CD4-positive, alpha-beta T cell treated with Interleukin-6 at 100 ng/mL for 8 hours (primary cell): Measurements from ENCODE around the gene PPIF.
A peak's percentile ranks its signal among the peaks of the same experiment; 100 is the strongest.

Source experiments
- DNase-seq: peaks from one replicate; pipeline ENCODE4 v3.0.0-alpha.2; 2020; ENCODE audit warnings: mixed read lengths, low spot score

Gene PPIF

DNA sequence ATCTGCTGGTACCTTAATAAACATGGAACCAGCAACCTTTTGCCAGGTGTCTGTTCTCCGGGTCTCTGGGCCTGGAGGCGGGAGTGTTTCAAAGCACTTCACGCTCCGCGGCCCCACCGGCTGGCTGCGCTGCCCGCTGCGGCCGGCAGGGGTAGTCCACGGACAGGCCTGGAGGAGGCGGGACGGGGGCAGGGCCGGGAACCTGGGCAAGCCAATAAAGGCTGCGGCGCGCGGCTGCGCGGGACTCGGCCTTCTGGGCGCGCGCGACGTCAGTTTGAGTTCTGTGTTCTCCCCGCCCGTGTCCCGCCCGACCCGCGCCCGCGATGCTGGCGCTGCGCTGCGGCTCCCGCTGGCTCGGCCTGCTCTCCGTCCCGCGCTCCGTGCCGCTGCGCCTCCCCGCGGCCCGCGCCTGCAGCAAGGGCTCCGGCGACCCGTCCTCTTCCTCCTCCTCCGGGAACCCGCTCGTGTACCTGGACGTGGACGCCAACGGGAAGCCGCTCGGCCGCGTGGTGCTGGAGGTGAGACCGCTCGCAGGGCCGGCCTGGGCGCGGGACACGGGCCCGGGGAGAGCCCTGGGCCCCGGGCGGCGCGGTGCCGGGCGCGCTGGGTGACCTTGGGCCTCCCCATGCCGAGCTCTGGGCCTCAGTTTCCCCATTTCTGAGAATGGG is at the start of gene PPIF:
PPIF (plus strand) TSS at position 244 of the 668 bp plus-strand sequence; CDS start at position 324, 80 bp downstream.
- DNase-seq: peak; percentile 92

DNA sequence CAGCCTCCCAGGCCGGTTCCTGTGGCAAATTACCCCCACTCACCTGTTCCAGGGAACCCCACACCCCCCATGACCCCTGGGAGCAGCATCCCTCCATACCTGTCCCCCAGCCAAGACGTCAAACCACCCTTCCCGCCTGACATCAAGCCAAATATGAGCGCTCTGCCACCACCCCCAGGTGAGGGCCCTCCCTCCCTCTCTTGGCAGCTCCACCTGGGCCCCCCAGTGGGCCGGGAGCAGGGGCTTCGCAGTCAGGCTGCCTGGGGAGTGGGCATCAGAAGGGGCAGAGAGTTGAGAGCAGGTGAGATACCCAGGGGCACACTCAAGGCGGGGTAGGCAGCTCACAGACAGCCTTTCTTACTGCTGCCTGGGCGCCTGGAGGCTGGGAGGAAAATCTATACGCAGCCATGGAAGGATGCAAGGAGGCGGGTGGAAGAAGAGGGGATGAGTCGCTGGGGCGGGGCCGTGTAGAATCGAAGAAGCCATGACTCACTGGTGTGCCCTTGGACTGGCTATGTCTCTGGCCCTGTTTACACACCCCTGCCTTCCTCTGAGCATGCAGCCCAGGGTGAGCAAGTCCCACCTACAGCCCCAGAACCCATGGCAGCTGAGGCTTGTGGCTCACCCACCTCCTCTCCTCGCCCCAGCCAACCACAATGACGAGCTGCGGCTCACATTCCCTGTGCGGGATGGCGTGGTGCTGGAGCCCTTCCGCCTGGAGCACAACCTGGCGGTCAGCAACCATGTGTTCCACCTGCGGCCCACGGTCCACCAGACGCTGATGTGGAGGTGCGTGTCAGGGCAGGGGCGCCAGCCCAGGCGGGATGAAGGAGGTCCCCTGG is 48.6 kb upstream of the PPIF start:
- DNase-seq: peak; percentile 24

DNA sequence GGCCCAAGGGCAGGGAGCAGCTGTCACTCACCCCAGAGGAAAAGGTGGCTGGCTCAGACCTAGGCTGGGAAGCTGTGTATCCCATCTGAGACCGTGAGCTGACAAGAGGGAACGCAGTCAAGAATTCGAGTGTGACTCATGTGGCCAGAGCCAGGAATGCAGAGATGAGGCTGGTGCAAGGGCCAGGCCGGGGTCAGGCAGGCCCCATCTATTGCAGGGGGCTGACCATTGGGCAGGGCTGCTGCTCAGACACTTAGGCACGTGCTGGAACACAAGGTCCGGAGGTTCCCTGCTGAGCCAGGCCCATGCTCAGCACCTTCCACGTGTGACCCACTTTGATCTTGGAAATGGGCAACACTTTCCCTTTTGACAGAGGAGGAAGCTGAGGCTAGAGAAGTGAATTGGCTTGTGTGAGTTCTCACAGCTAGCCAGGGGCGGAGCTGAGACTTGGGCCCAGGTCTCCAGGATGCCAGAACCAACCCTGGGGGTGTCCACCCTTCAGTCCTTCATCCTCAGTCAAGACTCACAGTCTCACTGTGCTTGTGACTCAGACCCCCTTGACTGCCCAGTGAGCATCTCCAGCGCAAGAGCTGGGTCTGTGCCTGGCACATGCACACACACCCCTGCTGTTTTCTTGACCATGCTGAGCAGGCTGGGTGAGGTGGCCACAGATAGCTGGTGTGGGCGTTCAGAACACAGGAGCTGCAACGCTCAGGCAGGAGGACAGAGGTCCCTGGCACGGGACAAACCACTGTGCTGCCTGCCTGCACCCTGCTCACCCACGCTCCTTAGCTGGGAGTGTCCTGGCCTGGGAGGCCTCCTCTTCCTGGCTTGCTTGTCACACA is 47.6 kb upstream of the PPIF start:
- DNase-seq: no peak

DNA sequence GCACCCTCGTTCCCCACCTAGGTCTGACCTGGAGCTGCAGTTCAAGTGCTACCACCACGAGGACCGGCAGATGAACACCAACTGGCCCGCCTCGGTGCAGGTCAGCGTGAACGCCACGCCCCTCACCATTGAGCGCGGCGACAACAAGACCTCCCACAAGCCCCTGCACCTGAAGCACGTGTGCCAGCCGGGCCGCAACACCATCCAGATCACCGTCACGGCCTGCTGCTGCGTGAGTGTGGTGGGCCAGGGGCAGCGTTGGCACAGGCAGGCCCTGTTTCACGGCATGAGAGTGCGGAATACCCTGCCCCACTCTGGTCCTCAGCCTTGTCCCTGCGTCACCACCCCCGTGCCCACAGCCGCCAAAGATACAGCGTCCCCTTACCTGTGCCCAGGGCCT is 46.6 kb upstream of the PPIF start:
- DNase-seq: no peak

DNA sequence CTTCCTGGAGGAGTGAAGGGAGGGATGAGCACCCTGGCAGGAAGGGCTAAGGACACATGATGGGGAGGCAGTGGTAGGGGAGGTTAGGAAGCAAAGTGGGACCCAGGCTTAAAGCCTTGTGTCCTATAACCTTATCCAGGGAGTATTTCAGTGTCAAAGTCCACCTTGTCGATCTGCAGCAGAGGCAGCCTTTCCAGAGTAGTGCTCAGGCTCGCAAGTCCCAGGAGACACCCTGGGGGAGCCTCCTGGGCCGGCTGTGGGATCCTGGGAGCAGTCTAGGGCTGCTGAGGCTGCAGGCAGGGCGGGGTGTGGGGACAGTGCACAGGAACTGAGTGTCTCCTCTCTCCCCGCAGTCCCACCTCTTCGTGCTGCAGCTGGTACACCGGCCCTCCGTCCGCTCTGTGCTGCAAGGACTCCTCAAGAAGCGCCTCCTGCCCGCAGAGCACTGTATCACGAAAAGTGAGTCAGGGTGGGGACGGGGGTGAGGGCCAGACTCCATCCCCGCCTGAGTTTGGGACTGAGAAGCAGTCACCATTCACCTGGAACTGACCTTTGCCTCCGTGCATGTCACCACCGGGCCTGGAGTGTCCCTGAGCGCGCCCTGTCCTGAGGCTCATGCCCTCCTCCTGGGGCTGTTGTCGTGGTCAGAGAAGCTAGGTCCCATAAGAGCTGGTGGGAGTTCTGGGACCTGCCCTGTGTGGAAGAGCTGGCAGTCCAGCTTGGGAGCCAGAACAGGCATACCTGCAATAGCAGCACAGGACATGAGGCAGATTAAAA is 45.3 kb upstream of the PPIF start:
- DNase-seq: no peak

DNA sequence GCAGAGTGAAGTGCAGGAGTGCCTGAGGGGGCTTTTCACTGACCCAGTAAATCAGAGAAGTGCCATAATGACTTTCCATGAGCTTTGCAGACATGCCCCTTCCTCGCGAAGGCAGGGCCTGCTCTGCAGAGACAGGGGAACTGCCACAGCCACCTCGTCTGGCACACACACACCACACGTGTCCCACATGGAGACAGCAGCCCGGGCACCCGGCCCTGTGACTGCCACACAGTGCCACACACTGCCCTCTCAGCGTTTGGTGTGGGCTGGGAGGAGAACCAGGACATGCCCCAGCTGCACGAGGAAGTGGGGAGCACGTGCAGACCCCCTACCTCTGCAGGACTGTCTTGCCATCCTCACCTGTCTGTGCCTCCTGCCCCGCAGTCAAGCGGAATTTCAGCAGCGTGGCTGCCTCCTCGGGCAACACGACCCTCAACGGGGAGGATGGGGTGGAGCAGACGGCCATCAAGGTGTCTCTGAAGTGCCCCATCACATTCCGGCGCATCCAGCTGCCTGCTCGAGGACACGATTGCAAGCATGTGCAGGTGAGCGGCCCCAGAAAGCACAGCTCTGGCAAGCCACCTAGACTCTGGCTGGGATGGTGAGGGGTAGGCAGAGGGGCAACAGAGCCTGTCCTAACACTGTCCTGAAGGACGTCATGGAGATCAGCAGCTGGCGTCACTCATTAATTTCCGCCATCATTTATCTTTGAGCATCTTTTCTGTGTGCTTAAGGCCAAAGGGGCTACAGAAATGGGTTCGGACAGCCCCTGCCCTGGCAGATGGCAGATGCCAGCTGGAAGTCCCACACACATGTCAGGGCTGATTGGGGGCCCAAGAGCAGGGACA is 43.4 kb upstream of the PPIF start:
- no peak for DNase-seq

DNA sequence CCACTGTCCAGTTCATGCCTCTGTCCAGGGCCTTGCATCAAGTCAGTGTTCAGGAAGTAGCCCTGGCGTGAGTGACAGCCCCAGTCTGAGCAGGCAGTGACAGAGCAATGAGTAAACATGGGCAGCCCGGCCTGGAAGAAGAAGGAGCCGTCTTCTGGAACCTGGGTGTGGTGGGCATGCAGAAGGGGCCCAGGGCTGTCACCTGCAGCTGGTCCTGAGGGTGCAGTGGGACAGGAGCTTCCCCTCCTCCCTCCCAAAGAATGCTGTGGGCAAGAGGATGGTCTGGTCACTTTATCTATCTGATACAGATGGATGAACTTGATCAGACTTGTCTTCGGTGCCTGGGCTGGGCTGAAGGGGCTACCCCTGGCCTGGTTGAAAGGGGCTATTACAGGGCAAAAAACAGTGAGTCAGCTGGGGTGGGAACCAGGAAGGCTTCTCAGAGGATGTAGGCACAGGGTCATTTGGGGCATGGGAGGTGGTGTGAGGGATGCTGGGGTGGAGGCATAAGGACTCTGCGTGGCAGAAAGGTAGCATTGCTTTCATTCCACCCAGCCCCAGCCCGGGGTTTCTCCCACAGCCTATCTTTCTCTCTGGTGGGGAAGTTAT is 42.7 kb upstream of the PPIF start:
- DNase-seq: no peak

DNA sequence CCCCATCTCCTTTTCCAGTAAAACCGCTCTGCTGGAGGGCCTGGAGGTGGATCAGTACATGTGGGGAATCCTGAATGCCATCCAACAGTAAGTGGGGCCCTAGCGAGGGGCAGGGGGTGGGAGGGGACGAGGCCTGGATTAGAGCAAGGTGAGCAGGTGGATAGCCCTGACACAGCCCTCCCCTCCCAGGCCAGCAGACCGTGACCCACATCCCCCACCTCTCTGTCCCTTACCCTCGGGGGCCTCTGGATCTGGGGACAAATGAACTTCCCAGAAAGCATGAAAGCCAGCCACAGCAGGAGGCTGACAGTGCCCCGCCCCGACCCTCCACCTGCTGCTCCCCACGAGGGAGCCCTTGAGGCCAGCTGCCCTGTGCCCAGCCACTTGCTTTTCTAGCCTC is 41.8 kb upstream of the PPIF start:
- DNase-seq: no peak

DNA sequence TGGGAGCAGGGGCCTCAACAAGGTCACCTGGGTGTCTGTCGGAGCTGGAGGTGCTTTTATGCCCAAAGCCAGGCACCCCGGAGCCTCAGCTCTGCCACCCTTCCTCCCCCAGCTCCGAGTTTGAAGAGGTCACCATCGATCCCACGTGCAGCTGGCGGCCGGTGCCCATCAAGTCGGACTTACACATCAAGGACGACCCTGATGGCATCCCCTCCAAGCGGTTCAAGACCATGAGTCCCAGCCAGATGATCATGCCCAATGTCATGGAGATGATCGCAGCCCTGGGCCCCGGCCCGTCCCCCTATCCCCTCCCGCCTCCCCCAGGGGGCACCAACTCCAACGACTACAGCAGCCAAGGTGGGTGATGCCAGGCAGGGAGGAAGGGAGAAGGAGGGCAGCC is 41.3 kb upstream of the PPIF start:
- no peak for DNase-seq

DNA sequence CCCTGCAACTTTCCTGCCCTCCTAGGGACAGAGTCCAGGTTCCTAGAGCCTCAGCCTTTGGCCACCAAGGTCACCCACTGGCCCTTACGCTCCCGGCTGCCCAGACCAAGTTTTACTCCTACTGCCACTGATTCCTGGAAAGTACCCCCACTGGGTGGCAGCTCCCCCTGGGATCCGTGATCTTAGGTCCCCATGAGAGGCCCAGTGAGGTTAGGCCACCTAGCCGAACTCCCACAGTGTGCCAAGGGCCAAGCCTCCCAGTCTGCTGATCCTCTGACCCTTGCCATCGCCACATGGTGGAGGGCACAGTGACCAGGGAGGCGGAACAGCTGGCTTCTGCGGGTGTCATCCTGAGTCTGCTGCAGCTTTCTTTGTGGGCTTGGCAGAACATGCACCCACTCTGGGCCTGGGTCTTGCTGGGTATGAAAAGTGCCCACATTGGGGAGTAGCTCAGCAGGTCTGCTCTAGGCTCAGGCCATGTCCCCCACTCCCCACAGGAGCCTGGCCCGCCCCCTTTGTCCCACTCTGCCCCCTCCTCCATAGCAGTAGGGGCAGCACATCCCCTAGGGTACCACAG is 40.5 kb upstream of the PPIF start:
- DNase-seq: no peak

DNA sequence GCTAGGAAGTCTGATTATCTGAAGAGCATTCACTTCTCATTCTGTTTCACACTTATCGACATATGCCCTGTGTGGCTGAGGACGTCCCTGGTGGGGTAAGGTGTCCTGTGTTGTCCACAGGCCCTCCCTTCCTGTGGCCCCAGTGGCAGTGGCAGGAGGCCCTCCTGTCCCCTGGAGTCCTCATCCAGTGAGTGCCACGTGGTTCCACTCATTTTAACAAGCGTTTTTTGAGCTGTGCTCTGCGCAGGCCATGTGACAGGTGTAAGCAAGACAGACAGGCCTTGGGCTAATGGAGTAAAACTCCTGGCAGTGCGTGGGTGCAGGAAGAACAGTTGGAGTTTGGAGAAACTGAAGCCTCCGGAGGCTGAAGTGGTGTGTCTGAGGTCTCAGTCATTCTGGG is 39.3 kb upstream of the PPIF start:
- DNase-seq: no peak

DNA sequence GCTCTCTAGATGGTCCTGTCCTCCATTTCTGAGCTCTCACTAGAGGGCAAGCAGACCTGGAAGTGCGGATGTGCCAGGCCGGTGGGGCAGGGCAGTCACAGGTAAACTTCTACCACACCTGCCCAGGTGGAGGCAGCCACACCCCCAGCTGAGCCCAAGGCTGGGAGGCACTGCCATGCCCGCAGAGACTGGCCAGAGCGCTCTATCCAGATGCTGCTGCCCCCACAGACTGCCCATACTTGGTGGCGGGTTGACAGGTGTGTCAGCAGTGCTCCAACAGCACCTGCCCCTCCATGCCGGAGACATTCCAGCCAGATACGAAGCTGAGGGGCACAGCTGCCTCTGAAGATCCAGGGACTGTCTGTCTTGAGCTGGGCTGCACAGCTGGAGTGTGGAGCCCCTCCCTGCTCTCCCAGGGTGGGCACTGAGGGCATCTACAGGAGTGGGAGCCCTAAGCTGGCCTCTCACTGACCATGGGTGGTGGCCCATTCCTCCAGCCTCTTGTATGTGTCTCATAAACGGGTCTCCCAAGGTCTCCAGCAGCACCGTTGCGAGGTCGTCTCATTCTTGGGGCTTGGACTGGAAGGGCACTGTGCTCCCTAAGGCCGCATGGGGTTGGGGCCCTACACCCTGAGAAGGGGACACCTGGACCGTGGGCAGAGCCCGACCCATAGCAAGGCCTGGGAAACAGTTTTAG is 38.2 kb upstream of the PPIF start:
- DNase-seq: no peak

DNA sequence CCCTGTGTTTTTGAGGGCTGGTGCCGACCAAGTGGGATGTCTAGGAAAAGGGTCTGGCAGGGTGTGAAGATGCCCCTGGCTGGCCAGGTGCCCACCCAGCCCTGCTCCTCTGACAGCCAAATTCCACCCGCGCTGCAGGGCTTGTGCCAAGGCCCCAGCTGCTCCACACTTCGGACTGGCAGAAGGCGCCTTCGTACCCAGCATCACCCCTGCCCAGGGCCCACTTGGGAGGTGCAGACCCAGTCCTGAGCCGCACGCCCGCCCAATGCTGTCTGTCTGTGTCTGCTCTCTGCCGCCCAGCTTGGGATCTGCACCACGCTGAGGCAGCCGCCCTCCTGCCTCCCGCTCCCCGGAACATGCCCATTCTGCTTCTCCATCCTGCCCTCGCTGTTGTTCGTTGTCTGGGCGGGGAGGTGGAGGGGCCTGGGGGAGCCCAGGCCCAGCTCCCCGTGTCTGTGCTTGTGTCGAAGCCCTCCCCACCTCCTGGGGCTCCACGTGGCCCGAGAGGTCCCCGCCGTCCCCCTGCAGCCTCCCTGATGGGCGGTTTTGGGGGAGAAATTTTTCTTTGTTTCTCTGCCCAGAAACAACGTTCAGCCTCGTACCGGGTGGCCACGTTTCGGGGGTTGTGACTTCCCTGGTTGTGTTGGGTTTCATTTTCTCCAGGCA is 36.9 kb upstream of the PPIF start:
- no peak for DNase-seq

DNA sequence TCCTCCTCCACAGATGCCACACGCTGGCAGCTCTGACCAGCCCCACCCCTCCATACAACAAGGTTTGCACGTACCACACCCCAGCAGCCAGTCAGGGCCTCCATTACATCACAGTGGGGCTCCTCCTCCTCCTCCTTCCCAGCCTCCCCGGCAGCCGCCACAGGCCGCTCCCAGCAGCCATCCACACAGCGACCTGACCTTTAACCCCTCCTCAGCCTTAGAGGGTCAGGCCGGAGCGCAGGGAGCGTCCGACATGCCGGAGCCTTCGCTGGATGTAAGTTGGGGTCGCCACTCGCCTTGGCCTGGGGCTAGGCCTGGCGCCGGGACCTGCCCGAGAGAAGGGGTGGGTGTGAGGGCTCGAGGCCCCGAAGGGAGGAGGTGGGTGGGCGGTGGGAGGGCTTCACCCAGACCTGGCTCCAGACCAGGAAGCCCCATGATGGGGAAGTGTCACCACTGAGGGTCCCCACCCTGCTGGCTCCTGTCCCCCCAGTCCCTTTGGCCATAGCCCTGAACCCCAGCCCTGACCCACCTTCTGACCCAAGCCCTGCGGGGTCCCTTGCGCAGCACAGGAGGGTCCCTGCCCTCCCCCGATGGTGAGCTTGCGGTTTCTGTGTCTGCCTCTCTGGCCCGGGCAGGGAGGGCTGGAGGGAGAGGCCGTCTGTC is 36.2 kb upstream of the PPIF start:
- no peak for DNase-seq

DNA sequence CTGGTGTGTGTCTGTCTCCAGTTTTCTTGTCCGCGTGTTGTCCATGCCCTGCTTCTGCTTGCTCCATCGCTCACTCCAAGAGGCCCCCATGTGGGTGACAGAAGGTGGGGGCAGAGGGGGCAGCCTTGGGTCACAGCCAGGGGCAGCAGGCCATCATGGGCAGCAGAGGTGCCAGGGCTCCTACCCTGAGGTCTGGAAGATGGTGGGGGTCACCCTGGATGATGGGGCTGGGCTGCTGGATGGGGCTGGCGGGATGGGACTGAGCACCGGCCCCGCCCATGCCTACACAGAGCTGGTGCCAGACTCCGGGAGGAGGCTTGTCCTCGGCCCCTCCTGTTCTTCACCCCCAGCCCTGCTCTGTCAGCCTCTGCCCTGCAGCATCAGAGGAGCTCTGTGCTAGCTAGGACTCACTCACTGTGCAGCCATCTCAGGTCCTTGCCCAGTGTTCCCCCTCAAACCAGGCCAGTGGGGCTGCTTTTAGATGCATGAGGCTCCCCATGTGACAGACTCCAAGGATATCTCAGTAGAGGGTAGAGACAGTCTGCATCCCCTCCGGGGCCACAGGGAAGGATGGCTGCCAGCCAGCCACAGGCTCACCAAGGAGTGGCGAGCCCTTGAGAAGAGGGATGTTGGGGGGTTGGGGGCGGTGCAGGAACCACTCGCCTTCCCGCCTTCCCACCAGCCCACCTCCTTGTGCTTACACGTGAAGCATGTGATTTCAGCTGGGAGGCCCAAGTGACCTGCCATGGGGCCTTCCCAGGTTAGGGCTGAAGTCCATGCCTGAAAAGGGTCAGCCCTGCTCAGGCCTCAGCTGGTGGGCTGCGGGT is 35.5 kb upstream of the PPIF start:
- no peak for DNase-seq

DNA sequence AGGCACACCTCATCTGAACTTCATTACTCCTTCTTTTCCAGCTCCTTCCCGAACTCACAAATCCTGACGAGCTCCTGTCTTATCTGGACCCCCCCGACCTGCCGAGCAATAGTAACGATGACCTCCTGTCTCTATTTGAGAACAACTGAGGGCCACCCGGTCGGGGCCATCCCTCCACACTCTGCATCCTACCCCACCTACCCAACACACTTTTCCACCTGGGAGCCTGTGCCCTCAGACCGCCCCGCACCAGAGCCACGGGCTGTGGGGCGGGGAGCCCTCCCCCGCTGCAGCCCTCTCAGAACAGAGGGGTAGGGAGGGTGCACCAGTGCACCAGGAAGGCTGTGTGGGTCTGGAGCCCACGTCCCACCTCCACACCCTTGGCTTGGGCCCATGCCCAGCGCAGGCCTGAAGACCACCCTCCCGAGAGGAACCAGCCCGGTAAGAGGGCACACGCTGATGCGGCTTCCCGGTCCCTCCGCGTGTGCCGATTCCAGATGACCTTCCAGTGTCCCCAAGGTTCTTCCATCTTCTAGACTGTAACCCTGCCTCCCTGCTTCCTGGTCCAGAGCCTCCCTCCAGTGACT is 34.6 kb upstream of the PPIF start:
- no peak for DNase-seq

DNA sequence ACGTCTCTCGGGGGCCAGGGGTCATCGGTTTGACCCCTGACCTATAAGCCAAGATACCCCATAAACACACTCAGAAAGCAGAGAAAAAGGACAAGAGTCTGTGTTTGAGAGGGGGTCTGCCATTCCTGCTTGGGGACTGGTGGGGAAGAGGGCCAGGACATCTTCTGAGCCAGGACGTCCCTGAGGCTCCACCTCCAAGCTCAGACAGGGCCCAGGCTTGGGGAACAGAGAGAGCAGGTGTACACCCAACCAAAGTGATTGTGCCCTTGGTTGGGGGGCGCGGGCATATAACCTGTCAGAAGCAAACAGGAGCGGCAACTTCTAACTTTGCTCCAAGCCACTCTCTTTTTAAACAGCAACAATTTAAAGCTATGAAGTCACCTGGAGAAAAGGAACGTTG is 33.9 kb upstream of the PPIF start:
- no peak for DNase-seq
